CD8-positive, alpha-beta memory T cell (primary cell): ENCODE measurements around the gene TFAP2B. TPM values are rescaled to one million over a fixed set of nuclear protein-coding genes. Genes with fewer than 3 reads are reported as not detected.

Experiments
- CTCF ChIA-PET: fragments of 350-600 bp; sonication (Branson Sonifier 250); formaldehyde crosslinking; loops from one replicate; lab custom pipeline; 2021; ENCODE audit warnings: antibody characterized with exemption; lab: Charles Lee
- POLR2A ChIA-PET: fragments of 350-600 bp; sonication (Branson Sonifier 250); formaldehyde crosslinking; loops from one replicate; lab custom pipeline; 2021; ENCODE audit warnings: antibody characterized with exemption; lab: Charles Lee
- DNase-seq, 5 donors: peaks; one replicate each; pipeline versions ENCODE4 v3.0.0 to v3.0.0-alpha.2; 2020 to 2022; ENCODE audit warnings: mixed read lengths in 1 of 5
- H3K27ac ChIP-seq: one replicate; pipeline ENCODE4 v1.7.0; 2013; ENCODE audit warnings: low read depth, mild to moderate bottlenecking, low read length, moderate library complexity
- H3K27me3 ChIP-seq: 2 replicates; pipeline ENCODE4 v1.7.0; 2013; ENCODE audit warnings: low read length, mild to moderate bottlenecking; ENCODE audit not compliant: insufficient read depth, poor library complexity, severe bottlenecking
- H3K36me3 ChIP-seq: 2 replicates; pipeline ENCODE4 v1.7.0; 2013; ENCODE audit warnings: mild to moderate bottlenecking, low read length, moderate library complexity; ENCODE audit not compliant: insufficient read depth
- H3K4me1 ChIP-seq: 2 replicates; pipeline ENCODE4 v1.7.0; 2013; ENCODE audit warnings: mild to moderate bottlenecking, low read length, moderate library complexity; ENCODE audit not compliant: insufficient read depth
- H3K4me3 ChIP-seq: 2 replicates; pipeline ENCODE4 v1.7.0; 2013; ENCODE audit warnings: mild to moderate bottlenecking, low read length
- H3K9me3 ChIP-seq: 2 replicates; pipeline ENCODE4 v1.7.0; 2013; ENCODE audit warnings: mild to moderate bottlenecking, low read length
- H3K27ac Mint-ChIP-seq, 8 donors: one replicate each; pipeline ENCODE4 v1.8.0; 2020 to 2021; ENCODE audit warnings: mixed read lengths in 8 of 8, mild to moderate bottlenecking in 6 of 8, inconsistent platforms in 3 of 8, moderate library complexity in 3 of 8
- H3K27me3 Mint-ChIP-seq, 2 donors: one replicate each; pipeline ENCODE4 v1.8.0; 2020 to 2021; ENCODE audit warnings: mixed read lengths in 2 of 2, mild to moderate bottlenecking in 1 of 2, moderate library complexity in 1 of 2
- H3K36me3 Mint-ChIP-seq, 3 donors: one replicate each; pipeline ENCODE4 v1.8.0; 2020 to 2021; ENCODE audit warnings: mixed read lengths in 3 of 3, inconsistent platforms in 1 of 3, mild to moderate bottlenecking in 1 of 3
- H3K4me1 Mint-ChIP-seq, 3 donors: one replicate each; pipeline ENCODE4 v1.8.0; 2020 to 2021; ENCODE audit warnings: mixed read lengths in 3 of 3, inconsistent platforms in 1 of 3, mild to moderate bottlenecking in 1 of 3
- H3K4me3 Mint-ChIP-seq, 7 donors: one replicate each; pipeline ENCODE4 v1.8.0; 2020 to 2021; ENCODE audit warnings: mixed read lengths in 7 of 7, mild to moderate bottlenecking in 6 of 7, moderate library complexity in 4 of 7, inconsistent platforms in 2 of 7
- H3K9me3 Mint-ChIP-seq, 5 donors: one replicate each; pipeline ENCODE4 v1.8.0; 2020 to 2022; ENCODE audit warnings: mixed read lengths in 5 of 5, mild to moderate bottlenecking in 3 of 5, moderate library complexity in 2 of 5, inconsistent platforms in 1 of 5
- polyA plus RNA-seq: library from polyadenylated mRNA; unstranded; fragments of 300-500 nt; fragmentation: Illumina TruSeq; gene quantifications from one replicate; pipeline ENCODE4 v1.2.3, GENCODE V29; 2021
- total RNA-seq, 2 experiments: library from RNA; stranded (reverse); gene quantifications; one replicate each; pipeline ENCODE4 v1.2.3, GENCODE V29; 2021

Gene TFAP2B
- total and polyA plus RNA-seq, 3 experiments from 2014 or later: not detected

DNA sequence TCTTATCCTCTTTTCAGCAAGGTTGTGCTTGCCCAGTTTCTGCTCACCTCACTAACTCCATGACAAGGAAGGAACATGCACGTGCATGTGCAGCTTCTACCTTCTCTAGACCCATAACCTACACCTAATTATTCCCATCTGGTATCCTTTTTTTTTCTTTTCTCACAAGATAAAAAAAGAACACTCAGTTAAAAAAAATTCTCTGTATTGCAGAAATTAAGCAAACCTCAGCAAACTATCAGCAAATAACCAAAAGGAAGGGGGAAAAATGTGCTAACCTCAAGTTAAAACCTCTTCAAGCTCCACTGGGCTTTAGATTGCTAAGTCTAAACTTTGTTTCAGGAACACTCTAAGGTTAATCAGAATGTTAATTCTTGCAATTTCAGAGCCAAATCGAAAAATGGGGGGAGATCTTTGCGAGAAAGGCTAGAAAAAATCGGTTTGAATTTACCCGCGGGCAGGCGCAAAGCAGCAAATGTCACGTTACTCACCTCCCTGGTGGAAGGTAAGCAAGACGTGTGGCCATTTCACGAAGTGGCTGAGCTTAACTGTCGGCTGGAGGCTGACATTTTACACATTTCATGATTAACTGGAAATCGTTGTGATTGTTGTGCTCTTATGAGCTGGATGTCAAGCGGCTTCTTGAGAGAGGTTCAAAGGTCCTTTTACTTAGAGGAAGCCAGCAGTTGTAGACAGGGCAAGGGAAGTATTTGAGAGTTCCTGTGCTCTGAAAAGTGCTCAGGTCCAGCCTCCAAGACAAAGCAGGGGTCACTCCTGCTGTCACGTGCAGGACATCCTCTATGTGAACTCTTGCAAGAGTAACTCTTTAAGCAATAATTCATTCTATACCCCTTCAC, 19.1 kb downstream of the TFAP2B start:
- Mint-ChIP-seq H3K4me1 (no peaks in the 10 kb centered on the region), H3K9me3 (peaks cover 0 to 24% (median 7%) of the 10 kb centered on the region in 5 donors), H3K27me3 (peaks cover 36 to 84% of the 10 kb centered on the region in 2 donors), H3K27ac (no peak overlapping the region), H3K36me3 (no peaks in the 10 kb centered on the region), H3K4me3 (no peak overlapping the region)
- Histone ChIP-seq H3K27me3 (peaks cover 15% of the 10 kb centered on the region), H3K9me3 (no peaks in the 10 kb centered on the region), H3K27ac (no peak overlapping the region), H3K4me3 (no peak overlapping the region), H3K4me1 (no peaks in the 10 kb centered on the region), H3K36me3 (no peaks in the 10 kb centered on the region)
- POLR2A ChIA-PET: no interaction called here
- no peak for DNase-seq
- CTCF ChIA-PET: no interaction called here

GRCh38 chr6:50840112-50840810, 21.6 kb downstream of the TFAP2B start:
- Histone ChIP-seq H3K4me3 (no peak overlapping the region), H3K27ac (no peak overlapping the region), H3K27me3 (peaks cover 15% of the 10 kb centered on the region), H3K9me3 (no peaks in the 10 kb centered on the region), H3K36me3 (no peaks in the 10 kb centered on the region), H3K4me1 (no peaks in the 10 kb centered on the region)
- ChIA-PET POLR2A (no interaction called here), CTCF (no interaction called here)
- H3K4me3 Mint-ChIP-seq: no peak overlapping the region
- peaks cover 52 to 86% of the 10 kb centered on the region in 2 donors for H3K27me3 Mint-ChIP-seq
- no peak for DNase-seq
- no peaks in the 10 kb centered on the region for H3K36me3 Mint-ChIP-seq
- H3K9me3 Mint-ChIP-seq: peaks cover 0 to 23% (median 16%) of the 10 kb centered on the region in 5 donors
- no peak overlapping the region for H3K27ac Mint-ChIP-seq
- no peaks in the 10 kb centered on the region for H3K4me1 Mint-ChIP-seq

DNA sequence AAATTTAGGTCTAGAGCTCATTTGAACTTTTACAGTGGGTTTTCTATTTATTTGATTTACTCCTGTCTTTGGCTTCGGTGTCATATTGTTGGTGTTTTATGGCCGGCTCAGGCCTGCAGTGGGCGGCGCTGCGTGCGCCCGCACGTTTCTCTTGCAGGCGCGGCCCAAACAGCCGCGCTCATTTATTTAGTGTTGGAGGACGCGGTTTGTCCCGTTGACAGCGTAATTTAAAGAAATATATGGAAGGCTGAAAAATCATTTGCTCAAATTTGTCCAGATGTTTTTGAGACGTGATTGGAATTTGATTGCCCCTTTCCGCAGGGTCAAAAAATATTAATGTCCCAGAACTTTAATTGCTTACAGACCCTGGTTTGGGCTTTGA, 22.1 kb downstream of the TFAP2B start:
- no peak overlapping the region for H3K4me3 Mint-ChIP-seq

DNA sequence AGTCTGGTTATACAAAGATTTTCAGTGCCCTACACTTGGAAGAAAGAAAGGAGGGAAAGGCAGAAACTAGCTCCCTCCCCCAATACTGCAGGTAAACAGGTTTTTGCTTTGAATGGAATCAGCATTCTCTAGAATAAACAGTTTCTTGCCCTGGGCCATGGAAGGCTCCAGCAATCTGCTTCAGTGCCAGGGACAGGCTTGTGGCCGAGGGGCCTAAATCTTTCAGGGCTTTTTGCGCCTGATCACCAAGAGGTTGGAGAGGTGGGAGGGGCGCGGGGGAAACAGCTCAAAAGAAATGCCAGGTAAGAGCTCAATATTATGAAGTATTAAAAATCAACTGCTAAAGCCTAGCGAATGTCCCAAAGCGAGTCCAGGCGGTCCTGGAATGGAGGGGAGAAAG, 23.8 kb downstream of the TFAP2B start:
- Mint-ChIP-seq H3K36me3 (no peaks in the 10 kb centered on the region), H3K27me3 (peaks cover 57 to 85% of the 10 kb centered on the region in 2 donors), H3K27ac (no peak overlapping the region), H3K4me1 (no peaks in the 10 kb centered on the region), H3K9me3 (peaks cover 0 to 28% (median 21%) of the 10 kb centered on the region in 5 donors), H3K4me3 (no peak overlapping the region)
- DNase-seq: no peak
- Histone ChIP-seq H3K4me3 (no peak overlapping the region), H3K4me1 (no peaks in the 10 kb centered on the region), H3K27me3 (peaks cover 15% of the 10 kb centered on the region), H3K36me3 (no peaks in the 10 kb centered on the region), H3K27ac (no peak overlapping the region), H3K9me3 (no peaks in the 10 kb centered on the region)
- CTCF ChIA-PET: no interaction called here
- POLR2A ChIA-PET: no interaction called here

More for the DNA sequence above, 22.1 kb downstream of the TFAP2B start:
- no peaks in the 10 kb centered on the region for H3K9me3 ChIP-seq
- no peaks in the 10 kb centered on the region for H3K36me3 ChIP-seq
- no peaks in the 10 kb centered on the region for H3K4me1 ChIP-seq
- H3K27ac ChIP-seq: no peak overlapping the region
- Mint-ChIP-seq H3K27me3 (peaks cover 54 to 84% of the 10 kb centered on the region in 2 donors), H3K9me3 (peaks cover 0 to 23% (median 16%) of the 10 kb centered on the region in 5 donors), H3K27ac (no peak overlapping the region), H3K36me3 (no peaks in the 10 kb centered on the region), H3K4me1 (no peaks in the 10 kb centered on the region)
- H3K4me3 ChIP-seq: no peak overlapping the region
- POLR2A ChIA-PET: no interaction called here
- DNase-seq: no peak
- CTCF ChIA-PET: no interaction called here
- peaks cover 15% of the 10 kb centered on the region for H3K27me3 ChIP-seq

DNA sequence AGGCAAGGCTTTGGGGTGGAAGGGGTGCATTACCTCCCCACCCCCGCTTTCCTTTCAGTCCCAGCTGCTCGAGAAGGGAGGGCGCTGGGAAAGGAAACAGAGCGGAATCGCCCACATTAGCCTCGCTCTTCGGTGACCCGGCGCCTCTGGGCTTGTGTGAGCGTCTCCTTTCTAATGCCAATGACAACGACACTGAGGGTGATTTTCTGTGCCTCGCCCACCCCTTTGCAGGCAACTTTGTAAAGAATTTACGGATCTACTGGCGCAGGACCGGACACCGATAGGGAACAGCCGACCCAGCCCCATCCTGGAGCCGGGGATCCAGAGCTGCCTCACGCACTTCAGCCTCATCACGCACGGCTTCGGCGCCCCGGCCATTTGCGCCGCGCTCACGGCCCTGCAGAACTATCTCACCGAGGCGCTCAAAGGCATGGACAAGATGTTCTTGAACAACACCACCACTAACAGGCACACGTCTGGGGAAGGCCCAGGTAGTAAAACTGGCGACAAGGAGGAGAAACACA, 24.3 kb downstream of the TFAP2B start:
- ChIA-PET CTCF (no interaction called here), POLR2A (no interaction called here)
- no peaks in the 10 kb centered on the region for H3K9me3 ChIP-seq
- Mint-ChIP-seq H3K27me3 (peaks cover 57 to 85% of the 10 kb centered on the region in 2 donors), H3K36me3 (no peaks in the 10 kb centered on the region), H3K27ac (no peak overlapping the region), H3K4me3 (no peak overlapping the region), H3K4me1 (no peaks in the 10 kb centered on the region), H3K9me3 (peaks cover 0 to 31% (median 22%) of the 10 kb centered on the region in 5 donors)
- H3K4me3 ChIP-seq: no peak overlapping the region
- H3K4me1 ChIP-seq: no peaks in the 10 kb centered on the region
- peaks cover 15% of the 10 kb centered on the region for H3K27me3 ChIP-seq
- no peaks in the 10 kb centered on the region for H3K36me3 ChIP-seq
- H3K27ac ChIP-seq: no peak overlapping the region
- DNase-seq: no peak

- Mint-ChIP-seq H3K36me3 (no peaks in the 10 kb centered on the region), H3K9me3 (peaks cover 0 to 27% (median 20%) of the 10 kb centered on the region in 5 donors), H3K27ac (no peak overlapping the region), H3K4me3 (no peak overlapping the region), H3K4me1 (no peaks in the 10 kb centered on the region), H3K27me3 (peaks cover 57 to 84% of the 10 kb centered on the region in 2 donors)
- H3K27me3 ChIP-seq: peaks cover 15% of the 10 kb centered on the region
- ChIA-PET POLR2A (no interaction called here), CTCF (no interaction called here)
- no peaks in the 10 kb centered on the region for H3K9me3 ChIP-seq
- H3K4me1 ChIP-seq: no peaks in the 10 kb centered on the region
- no peak overlapping the region for H3K27ac ChIP-seq
- H3K36me3 ChIP-seq: no peaks in the 10 kb centered on the region
- no peak for DNase-seq
- no peak overlapping the region for H3K4me3 ChIP-seq
Observed at GRCh38 chr6:50843842-50844241, 25.2 kb downstream of the TFAP2B start.

DNA sequence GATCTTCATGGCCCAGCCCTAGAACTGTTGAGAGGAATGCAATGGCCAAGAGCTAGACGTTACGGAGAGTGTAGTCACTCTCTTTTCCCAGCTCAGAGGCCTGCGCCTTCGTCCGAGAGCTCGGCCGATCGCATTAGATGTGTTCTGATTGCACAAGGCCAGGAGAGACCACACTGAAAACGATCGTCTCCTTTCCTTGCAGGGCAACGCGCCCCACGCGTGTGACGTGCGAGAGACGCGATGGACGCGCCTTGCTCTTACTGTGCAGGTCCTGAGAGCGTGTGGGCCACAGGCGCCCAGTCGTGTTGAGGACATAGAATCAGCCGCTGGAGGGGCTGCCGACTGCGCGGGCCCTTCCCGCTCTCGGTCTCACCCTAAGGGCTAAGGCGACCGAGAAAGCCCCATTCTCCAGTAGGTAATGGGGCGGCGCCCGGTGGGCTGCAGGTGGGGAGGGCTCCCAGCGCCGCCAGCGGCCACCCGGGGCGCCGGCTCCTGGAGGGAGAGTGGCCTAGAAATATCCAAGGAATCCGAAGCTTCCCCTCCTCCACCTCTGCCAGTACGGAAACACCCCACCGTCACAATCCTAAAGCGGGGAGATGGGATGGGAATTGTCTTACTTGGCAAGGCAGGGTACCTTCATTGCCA, 26.9 kb downstream of the TFAP2B start:
- Mint-ChIP-seq H3K9me3 (peaks cover 0 to 29% (median 20%) of the 10 kb centered on the region in 5 donors), H3K4me1 (no peaks in the 10 kb centered on the region), H3K27me3 (peaks cover 67 to 82% of the 10 kb centered on the region in 2 donors), H3K27ac (no peak overlapping the region), H3K36me3 (no peaks in the 10 kb centered on the region), H3K4me3 (no peak overlapping the region)
- Histone ChIP-seq H3K27ac (no peak overlapping the region), H3K36me3 (no peaks in the 10 kb centered on the region), H3K27me3 (peaks cover 9% of the 10 kb centered on the region), H3K4me1 (no peaks in the 10 kb centered on the region), H3K4me3 (no peak overlapping the region), H3K9me3 (no peaks in the 10 kb centered on the region)
- POLR2A ChIA-PET: no interaction called here
- CTCF ChIA-PET: no interaction called here
- no peak for DNase-seq
